HepG2 (cell line): ENCODE data around the gene ZP2.

Experiments used
- ELF3 ChIP-seq: IDR thresholded peaks from 2 replicates; pipeline ENCODE4 v1.6.1; 2016; ENCODE audit warnings: missing genetic modification reagents, missing compliant biosample characterization
- ETS1 ChIP-seq: sonication (generic); formaldehyde crosslinking; IDR thresholded peaks from 2 replicates; pipeline ENCODE4 v1.4.0; 2020; ENCODE audit warnings: missing genetic modification reagents
- GABPA ChIP-seq, 2 experiments: IDR thresholded peaks; 2 replicates each; pipeline ENCODE4 v1.6.1; 2011 to 2016; ENCODE audit warnings: low read depth in 2 of 2, low read length in 1 of 2, missing biosample characterization in 1 of 2, missing genetic modification characterization in 1 of 2
- JUNB ChIP-seq: sonication (generic); formaldehyde crosslinking; IDR thresholded peaks from 2 replicates; pipeline ENCODE4 v1.8.0; 2022; ENCODE audit warnings: missing genetic modification reagents, mild to moderate bottlenecking, borderline replicate concordance
- PCBP2 ChIP-seq: fragments of 200-400 bp; formaldehyde crosslinking; optimal IDR thresholded peaks from 2 replicates; pipeline ENCODE3; 2018; ENCODE audit warnings: low read length, low read depth; ENCODE audit not compliant: poor library complexity, severe bottlenecking
- POLR2A ChIP-seq, 2 experiments: IDR thresholded peaks; 2 replicates each; pipeline ENCODE4 v1.6.1; 2011; ENCODE audit warnings: low read depth in 2 of 2, low read length in 2 of 2, mild to moderate bottlenecking in 1 of 2, moderate library complexity in 1 of 2; ENCODE audit not compliant: insufficient read depth in 1 of 2
- PRPF4 ChIP-seq: fragments of 200-400 bp; formaldehyde crosslinking; IDR thresholded peaks from 2 replicates; pipeline ENCODE4 v1.6.1; 2016; ENCODE audit warnings: low read length, low read depth; ENCODE audit not compliant: poor library complexity, severe bottlenecking
- SRSF9 ChIP-seq: fragments of 200-400 bp; formaldehyde crosslinking; IDR thresholded peaks from 2 replicates; pipeline ENCODE4 v1.6.1; 2018; ENCODE audit warnings: borderline replicate concordance, mild to moderate bottlenecking, low read depth, low read length; ENCODE audit not compliant: insufficient read depth, poor library complexity, severe bottlenecking
- ZNF234 ChIP-seq: sonication (generic); formaldehyde crosslinking; conservative IDR thresholded peaks from 2 replicates; pipeline ENCODE4 v1.5.1; 2020; ENCODE audit warnings: mild to moderate bottlenecking, missing genetic modification reagents
- TF ChIP-seq, protein P1 (sequence below): fragments of 450-650 bp; IDR thresholded peaks from 2 replicates; pipeline ENCODE4 v1.6.1; 2016
- TF ChIP-seq, protein P2 (sequence below): IDR thresholded peaks from 2 replicates; pipeline ENCODE4 v1.6.1; 2018; ENCODE audit warnings: missing genetic modification reagents, mild to moderate bottlenecking, missing compliant biosample characterization
- TF ChIP-seq, protein P3 (sequence below): sonication (generic); formaldehyde crosslinking; IDR thresholded peaks from 2 replicates; pipeline ENCODE4 v1.5.0; 2020; ENCODE audit warnings: mild to moderate bottlenecking, missing genetic modification reagents, moderate library complexity
- TF ChIP-seq, protein P4 (sequence below): IDR thresholded peaks from 2 replicates; pipeline ENCODE4 v1.6.1; 2012; ENCODE audit warnings: low read depth, low read length, improper control_type of control experiment

DNA sequence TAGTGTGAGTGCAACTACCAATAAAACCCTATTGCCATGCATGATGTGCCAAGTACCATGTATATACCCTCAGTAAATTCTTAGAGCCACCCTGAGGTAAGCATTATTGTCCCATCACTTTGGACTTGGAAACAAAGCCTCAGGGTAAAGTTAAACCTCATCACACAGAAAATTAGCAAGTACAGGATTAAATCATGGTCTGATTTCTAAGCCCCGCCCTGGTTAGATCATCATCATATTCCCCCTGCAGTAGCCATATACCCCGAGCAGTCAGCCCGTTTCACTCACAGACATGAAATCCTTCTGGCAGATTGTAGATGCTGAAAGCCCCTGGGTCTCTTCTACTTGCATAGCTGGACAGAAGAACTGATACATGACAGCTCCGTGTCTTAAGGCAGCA is 4.8 kb downstream of the ZP2 start:
- no peak for TF ChIP-seq JUNB (CRISPR knock-in tag)
- TF ChIP-seq, protein P1, sequence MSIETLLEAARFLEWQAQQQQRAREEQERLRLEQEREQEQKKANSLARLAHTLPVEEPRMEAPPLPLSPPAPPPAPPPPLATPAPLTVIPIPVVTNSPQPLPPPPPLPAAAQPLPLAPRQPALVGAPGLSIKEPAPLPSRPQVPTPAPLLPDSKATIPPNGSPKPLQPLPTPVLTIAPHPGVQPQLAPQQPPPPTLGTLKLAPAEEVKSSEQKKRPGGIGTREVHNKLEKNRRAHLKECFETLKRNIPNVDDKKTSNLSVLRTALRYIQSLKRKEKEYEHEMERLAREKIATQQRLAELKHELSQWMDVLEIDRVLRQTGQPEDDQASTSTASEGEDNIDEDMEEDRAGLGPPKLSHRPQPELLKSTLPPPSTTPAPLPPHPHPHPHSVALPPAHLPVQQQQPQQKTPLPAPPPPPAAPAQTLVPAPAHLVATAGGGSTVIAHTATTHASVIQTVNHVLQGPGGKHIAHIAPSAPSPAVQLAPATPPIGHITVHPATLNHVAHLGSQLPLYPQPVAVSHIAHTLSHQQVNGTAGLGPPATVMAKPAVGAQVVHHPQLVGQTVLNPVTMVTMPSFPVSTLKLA, result no peak
- TF ChIP-seq, protein P2, sequence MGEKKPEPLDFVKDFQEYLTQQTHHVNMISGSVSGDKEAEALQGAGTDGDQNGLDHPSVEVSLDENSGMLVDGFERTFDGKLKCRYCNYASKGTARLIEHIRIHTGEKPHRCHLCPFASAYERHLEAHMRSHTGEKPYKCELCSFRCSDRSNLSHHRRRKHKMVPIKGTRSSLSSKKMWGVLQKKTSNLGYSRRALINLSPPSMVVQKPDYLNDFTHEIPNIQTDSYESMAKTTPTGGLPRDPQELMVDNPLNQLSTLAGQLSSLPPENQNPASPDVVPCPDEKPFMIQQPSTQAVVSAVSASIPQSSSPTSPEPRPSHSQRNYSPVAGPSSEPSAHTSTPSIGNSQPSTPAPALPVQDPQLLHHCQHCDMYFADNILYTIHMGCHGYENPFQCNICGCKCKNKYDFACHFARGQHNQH, result no peak
- no peak for TF ChIP-seq SRSF9
- no peak for TF ChIP-seq POLR2A (IDR thresholded peaks at IDR 0.05; ENCODE audit: insufficient read depth in 1 of 2, low read depth in 2 of 2, low read length in 2 of 2)
- TF ChIP-seq ELF3 (CRISPR knock-in tag), result no peak
- TF ChIP-seq, protein P3, sequence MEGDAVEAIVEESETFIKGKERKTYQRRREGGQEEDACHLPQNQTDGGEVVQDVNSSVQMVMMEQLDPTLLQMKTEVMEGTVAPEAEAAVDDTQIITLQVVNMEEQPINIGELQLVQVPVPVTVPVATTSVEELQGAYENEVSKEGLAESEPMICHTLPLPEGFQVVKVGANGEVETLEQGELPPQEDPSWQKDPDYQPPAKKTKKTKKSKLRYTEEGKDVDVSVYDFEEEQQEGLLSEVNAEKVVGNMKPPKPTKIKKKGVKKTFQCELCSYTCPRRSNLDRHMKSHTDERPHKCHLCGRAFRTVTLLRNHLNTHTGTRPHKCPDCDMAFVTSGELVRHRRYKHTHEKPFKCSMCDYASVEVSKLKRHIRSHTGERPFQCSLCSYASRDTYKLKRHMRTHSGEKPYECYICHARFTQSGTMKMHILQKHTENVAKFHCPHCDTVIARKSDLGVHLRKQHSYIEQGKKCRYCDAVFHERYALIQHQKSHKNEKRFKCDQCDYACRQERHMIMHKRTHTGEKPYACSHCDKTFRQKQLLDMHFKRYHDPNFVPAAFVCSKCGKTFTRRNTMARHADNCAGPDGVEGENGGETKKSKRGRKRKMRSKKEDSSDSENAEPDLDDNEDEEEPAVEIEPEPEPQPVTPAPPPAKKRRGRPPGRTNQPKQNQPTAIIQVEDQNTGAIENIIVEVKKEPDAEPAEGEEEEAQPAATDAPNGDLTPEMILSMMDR (CRISPR knock-in tag), result no peak
- no peak for TF ChIP-seq PCBP2
- TF ChIP-seq, protein P4, sequence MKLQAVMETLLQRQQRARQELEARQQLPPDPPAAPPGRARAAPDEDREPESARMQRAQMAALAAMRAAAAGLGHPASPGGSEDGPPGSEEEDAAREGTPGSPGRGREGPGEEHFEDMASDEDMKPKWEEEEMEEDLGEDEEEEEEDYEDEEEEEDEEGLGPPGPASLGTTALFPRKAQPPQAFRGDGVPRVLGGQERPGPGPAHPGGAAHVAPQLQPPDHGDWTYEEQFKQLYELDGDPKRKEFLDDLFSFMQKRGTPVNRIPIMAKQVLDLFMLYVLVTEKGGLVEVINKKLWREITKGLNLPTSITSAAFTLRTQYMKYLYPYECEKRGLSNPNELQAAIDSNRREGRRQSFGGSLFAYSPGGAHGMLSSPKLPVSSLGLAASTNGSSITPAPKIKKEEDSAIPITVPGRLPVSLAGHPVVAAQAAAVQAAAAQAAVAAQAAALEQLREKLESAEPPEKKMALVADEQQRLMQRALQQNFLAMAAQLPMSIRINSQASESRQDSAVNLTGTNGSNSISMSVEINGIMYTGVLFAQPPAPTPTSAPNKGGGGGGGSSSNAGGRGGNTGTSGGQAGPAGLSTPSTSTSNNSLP, result no peak
- no peak for TF ChIP-seq PRPF4
- TF ChIP-seq GABPA (IDR thresholded peaks at IDR 0.05; ENCODE audit: low read depth, low read length), result no peak
- TF ChIP-seq GABPA (CRISPR knock-in tag; IDR thresholded peaks at IDR 0.05; ENCODE audit: low read depth), result no peak
- TF ChIP-seq ETS1, result no peak
- TF ChIP-seq ZNF234 (CRISPR knock-in tag), result no peak
